K562 (cell line): Measurements from ENCODE around the gene INSIG1. TPM values are rescaled to one million over a fixed set of nuclear protein-coding genes. Genes with fewer than 3 reads are reported as not detected.

Experiments
- ARID2 ChIP-seq: fragments of 450-650 bp; IDR thresholded peaks from 2 replicates; pipeline ENCODE4 v1.6.1; 2017; ENCODE audit warnings: antibody characterized with exemption, mild to moderate bottlenecking
- BRCA1 ChIP-seq, 2 experiments: fragments of 450-650 bp in 1 of 2; sonication (generic) in 1 of 2; formaldehyde crosslinking in 1 of 2; IDR thresholded peaks; 2 replicates each; pipeline versions ENCODE4 v1.5.0 to v1.6.1; 2017 to 2020; ENCODE audit warnings: mild to moderate bottlenecking in 1 of 2, missing genetic modification reagents in 1 of 2
- C11orf30 ChIP-seq: fragments of 450-650 bp; IDR thresholded peaks from 2 replicates; pipeline ENCODE4 v1.6.1; 2016; ENCODE audit warnings: low read depth, mild to moderate bottlenecking
- FOXJ3 ChIP-seq: sonication (generic); formaldehyde crosslinking; IDR thresholded peaks from 2 replicates; pipeline ENCODE4 v1.4.0; 2020; ENCODE audit warnings: mild to moderate bottlenecking, missing genetic modification reagents
- HLTF ChIP-seq: fragments of 450-650 bp; IDR thresholded peaks from 2 replicates; pipeline ENCODE4 v1.6.1; 2016
- HMG20A ChIP-seq: fragments of 450-650 bp; formaldehyde crosslinking; conservative IDR thresholded peaks from 2 replicates; pipeline ENCODE4 v1.4.0; 2020; ENCODE audit warnings: mild to moderate bottlenecking, mixed read lengths
- KDM4B ChIP-seq, 2 experiments: fragments of 450-650 bp in 1 of 2; sonication (generic) in 1 of 2; IDR thresholded peaks; 2 replicates each; pipeline ENCODE4 v1.6.1; 2016 to 2017; ENCODE audit warnings: borderline replicate concordance in 2 of 2, antibody characterized with exemption in 1 of 2, low read depth in 1 of 2, mild to moderate bottlenecking in 1 of 2
- MAFF ChIP-seq: IDR thresholded peaks from 2 replicates; pipeline ENCODE4 v1.6.1; 2012; ENCODE audit warnings: low read length, improper control_type of control experiment
- MAZ ChIP-seq, 2 experiments: fragments of 450-650 bp in 1 of 2; sonication (generic) in 1 of 2; formaldehyde crosslinking; IDR thresholded peaks in 1 of 2; conservative IDR thresholded peaks in 1 of 2; 2 replicates each; pipeline versions ENCODE4 v1.4.0 to v1.5.0; 2020; ENCODE audit warnings: mild to moderate bottlenecking in 1 of 2, missing genetic modification reagents in 1 of 2
- PHB2 ChIP-seq: fragments of 450-650 bp; IDR thresholded peaks from 2 replicates; pipeline ENCODE4 v1.6.1; 2017; ENCODE audit warnings: low read depth
- RBM39 ChIP-seq: fragments of 200-400 bp; formaldehyde crosslinking; optimal IDR thresholded peaks from 2 replicates; pipeline ENCODE3; 2018; ENCODE audit warnings: low read depth, low read length
- SAP30 ChIP-seq: fragments of 200-600 bp; sonication (generic); IDR thresholded peaks from 2 replicates; pipeline ENCODE4 v1.6.1; 2012; ENCODE audit warnings: borderline replicate concordance, low read depth, mild to moderate bottlenecking, moderate library complexity, low read length, control low read depth, inconsistent platforms; ENCODE audit not compliant: insufficient read depth, poor library complexity, severe bottlenecking
- WHSC1 ChIP-seq: IDR thresholded peaks from one replicate; pipeline ENCODE4 v1.6.1; 2012; ENCODE audit warnings: low read length, control low read depth, inconsistent platforms
- ZNF507 ChIP-seq: conservative IDR thresholded peaks from 2 replicates; pipeline ENCODE4 v1.6.1; 2017; ENCODE audit warnings: missing genetic modification characterization, missing compliant biosample characterization
- ZNF512 ChIP-seq: IDR thresholded peaks from 2 replicates; pipeline ENCODE4 v1.6.1; 2016; ENCODE audit warnings: missing genetic modification characterization, missing compliant biosample characterization
- ZNF76 ChIP-seq: fragments of 250-450 bp; sonication (Bioruptor Pico); IDR thresholded peaks from 2 replicates; pipeline ENCODE4 v1.4.0; 2020; ENCODE audit warnings: mild to moderate bottlenecking, moderate library complexity, borderline replicate concordance
- polyA plus RNA-seq, 8 experiments: library from polyadenylated mRNA; depleted of rRNA in 4 of 8; stranded (reverse) in 5 of 8; unstranded in 3 of 8; fragments of >200 nt; fragmentation: Nextera tagmentation in 2 of 8; fragmentation: Illumina TruSeq in 1 of 8; extraction: Ambion mirVana in 2 of 8; extraction: Trizol in 1 of 8; gene quantifications; 2 replicates each; pipeline versions ENCODE4 v1.2.1 to v1.2.3, GENCODE V29; 2011 to 2014; ENCODE audit warnings: inconsistent platforms in 1 of 8, missing spikeins in 1 of 8
- total RNA-seq, 7 experiments: library from RNA; depleted of rRNA in 6 of 7; stranded (reverse); fragments of >200 nt in 6 of 7; fragmentation: Illumina TruSeq in 2 of 7; extraction: Trizol in 2 of 7; gene quantifications; 2 replicates each; pipeline versions ENCODE4 v1.2.1 to v1.2.3, GENCODE V29; 2011 to 2021; ENCODE audit warnings: low replicate concordance in 1 of 7
- TF ChIP-seq, protein P1 (sequence below), 2 experiments: fragments of 450-650 bp in 1 of 2; sonication (generic) in 1 of 2; formaldehyde crosslinking; conservative IDR thresholded peaks; 2 replicates each; pipeline versions ENCODE4 v1.4.0 to v1.8.1; 2020 to 2022; ENCODE audit warnings: mild to moderate bottlenecking in 1 of 2, missing genetic modification reagents in 1 of 2
- TF ChIP-seq, protein P2 (sequence below): fragments of 250-450 bp; sonication (Bioruptor Pico); IDR thresholded peaks from 2 replicates; pipeline ENCODE4 v1.5.0; 2021
- TF ChIP-seq, protein P3 (sequence below): fragments of 450-650 bp; formaldehyde crosslinking; IDR thresholded peaks from 2 replicates; pipeline ENCODE4 v1.4.0; 2020; ENCODE audit warnings: mild to moderate bottlenecking
- TF ChIP-seq, protein P4 (sequence below), 2 experiments: IDR thresholded peaks in 1 of 2; conservative IDR thresholded peaks in 1 of 2; 2 replicates each; pipeline ENCODE4 v1.6.1; 2016; ENCODE audit warnings: low read depth in 2 of 2, mild to moderate bottlenecking in 1 of 2, missing compliant biosample characterization in 1 of 2, missing genetic modification characterization in 1 of 2, moderate library complexity in 1 of 2

The INSIG1 gene
- total and polyA plus RNA-seq, 9 of the 15 experiments (the other 6 are each of a cell fraction or from before 2014, with no cell fraction given): 57.1 to 787 (median 238) TPM

GRCh38 chr7:155296788-155297516 lies 726 bp upstream of the INSIG1 start (continued):
- TF ChIP-seq BRCA1 (IDR thresholded peaks at IDR 0.05) (no peak), BRCA1 (CRISPR knock-in tag; IDR thresholded peaks at IDR 0.05) (no peak), MAZ (CRISPR knock-in tag; conservative IDR thresholded peaks at IDR 0.05 in 1 of 2, IDR thresholded peaks at IDR 0.05 in 1 of 2) (peak; percentile 37 to 68; a peak in 2 of 4 replicates), ZNF507 (tag) (no peak), RBM39 (peak; percentile 89), ARID2 (no peak), KDM4B (IDR thresholded peaks at IDR 0.05; ENCODE audit: borderline replicate concordance in 2 of 2, low read depth in 1 of 2) (no peak), WHSC1 (no peak), PHB2 (no peak), FOXJ3 (no peak), HLTF (no peak), ZNF512 (tag) (no peak), MAFF (no peak), SAP30 (peak; percentile 66), C11orf30 (0 out of 2 replicates have a peak, but pooled peaks have one; percentile 4), ZNF76 (CRISPR knock-in tag) (0 out of 2 replicates have a peak, but pooled peaks have one; percentile 49), HMG20A (CRISPR knock-in tag) (no peak)
- TF ChIP-seq, protein P1, sequence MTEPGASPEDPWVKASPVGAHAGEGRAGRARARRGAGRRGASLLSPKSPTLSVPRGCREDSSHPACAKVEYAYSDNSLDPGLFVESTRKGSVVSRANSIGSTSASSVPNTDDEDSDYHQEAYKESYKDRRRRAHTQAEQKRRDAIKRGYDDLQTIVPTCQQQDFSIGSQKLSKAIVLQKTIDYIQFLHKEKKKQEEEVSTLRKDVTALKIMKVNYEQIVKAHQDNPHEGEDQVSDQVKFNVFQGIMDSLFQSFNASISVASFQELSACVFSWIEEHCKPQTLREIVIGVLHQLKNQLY (CRISPR knock-in tag; conservative IDR thresholded peaks at IDR 0.05): no peak
- TF ChIP-seq, protein P2, sequence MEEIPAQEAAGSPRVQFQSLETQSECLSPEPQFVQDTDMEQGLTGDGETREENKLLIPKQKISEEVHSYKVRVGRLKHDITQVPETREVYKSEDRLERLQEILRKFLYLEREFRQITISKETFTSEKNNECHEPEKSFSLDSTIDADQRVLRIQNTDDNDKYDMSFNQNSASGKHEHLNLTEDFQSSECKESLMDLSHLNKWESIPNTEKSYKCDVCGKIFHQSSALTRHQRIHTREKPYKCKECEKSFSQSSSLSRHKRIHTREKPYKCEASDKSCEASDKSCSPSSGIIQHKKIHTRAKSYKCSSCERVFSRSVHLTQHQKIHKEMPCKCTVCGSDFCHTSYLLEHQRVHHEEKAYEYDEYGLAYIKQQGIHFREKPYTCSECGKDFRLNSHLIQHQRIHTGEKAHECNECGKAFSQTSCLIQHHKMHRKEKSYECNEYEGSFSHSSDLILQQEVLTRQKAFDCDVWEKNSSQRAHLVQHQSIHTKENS (CRISPR knock-in tag): no peak
- TF ChIP-seq, protein P3, sequence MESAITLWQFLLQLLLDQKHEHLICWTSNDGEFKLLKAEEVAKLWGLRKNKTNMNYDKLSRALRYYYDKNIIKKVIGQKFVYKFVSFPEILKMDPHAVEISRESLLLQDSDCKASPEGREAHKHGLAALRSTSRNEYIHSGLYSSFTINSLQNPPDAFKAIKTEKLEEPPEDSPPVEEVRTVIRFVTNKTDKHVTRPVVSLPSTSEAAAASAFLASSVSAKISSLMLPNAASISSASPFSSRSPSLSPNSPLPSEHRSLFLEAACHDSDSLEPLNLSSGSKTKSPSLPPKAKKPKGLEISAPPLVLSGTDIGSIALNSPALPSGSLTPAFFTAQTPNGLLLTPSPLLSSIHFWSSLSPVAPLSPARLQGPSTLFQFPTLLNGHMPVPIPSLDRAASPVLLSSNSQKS: no peak
- TF ChIP-seq, protein P4, sequence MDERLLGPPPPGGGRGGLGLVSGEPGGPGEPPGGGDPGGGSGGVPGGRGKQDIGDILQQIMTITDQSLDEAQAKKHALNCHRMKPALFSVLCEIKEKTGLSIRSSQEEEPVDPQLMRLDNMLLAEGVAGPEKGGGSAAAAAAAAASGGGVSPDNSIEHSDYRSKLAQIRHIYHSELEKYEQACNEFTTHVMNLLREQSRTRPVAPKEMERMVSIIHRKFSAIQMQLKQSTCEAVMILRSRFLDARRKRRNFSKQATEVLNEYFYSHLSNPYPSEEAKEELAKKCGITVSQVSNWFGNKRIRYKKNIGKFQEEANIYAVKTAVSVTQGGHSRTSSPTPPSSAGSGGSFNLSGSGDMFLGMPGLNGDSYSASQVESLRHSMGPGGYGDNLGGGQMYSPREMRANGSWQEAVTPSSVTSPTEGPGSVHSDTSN (CRISPR knock-in tag; IDR thresholded peaks at IDR 0.05; ENCODE audit: low read depth): no peak
- TF ChIP-seq, protein P4 (tag; conservative IDR thresholded peaks at IDR 0.05; ENCODE audit: low read depth): no peak
